ENCODE data around the gene MAPKAP1. TPM values are rescaled to one million over a fixed set of nuclear protein-coding genes. Genes with fewer than 3 reads are reported as not detected.

The MAPKAP1 gene
- polyA plus RNA-seq, 1 donor from 2014 or later = 57.5 TPM

DNA sequence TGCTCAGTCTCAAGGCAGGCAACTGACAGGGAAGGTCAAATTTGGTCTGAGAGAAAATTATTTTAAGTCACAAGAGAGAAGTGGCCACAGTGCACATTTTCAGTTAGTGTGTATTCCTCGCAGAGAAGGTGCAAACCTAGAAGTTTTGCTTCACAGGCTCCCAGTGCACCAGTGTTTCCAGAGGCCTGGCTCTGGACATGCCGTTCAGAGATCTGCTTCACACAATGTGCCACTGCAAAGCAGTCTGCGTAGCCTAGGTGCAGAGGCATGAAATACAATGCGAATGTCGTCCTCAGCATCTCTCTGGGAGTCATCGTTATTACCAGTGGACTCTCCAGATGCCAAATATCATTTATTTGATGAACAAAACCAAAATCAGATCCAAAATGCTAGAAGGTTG is 147.8 kb downstream of the MAPKAP1 start:
- Histone ChIP-seq H3K27me3 (ENCODE audit: insufficient read depth, low read depth, low read length) (no peaks in the 10 kb centered on the region), H3F3A (ENCODE audit: insufficient read depth, low read length, poor library complexity, severe bottlenecking) (no peaks in the 10 kb centered on the region), H3K9me2 (ENCODE audit: insufficient read depth, low read length) (no peaks in the 10 kb centered on the region), H4K20me1 (ENCODE audit: insufficient read depth) (no peaks in the 10 kb centered on the region), H3K4me2 (ENCODE audit: low read length) (no peak overlapping the region), H2AFZ (ENCODE audit: low read depth, low read length) (no peak overlapping the region), H3K9ac (ENCODE audit: low read length) (no peak overlapping the region), H3K27ac (ENCODE audit: low read length) (peak overlapping the region; percentile 28), H3K9me3 (ENCODE audit: low read length) (no peaks in the 10 kb centered on the region), H3K36me3 (ENCODE audit: insufficient read depth, low read length) (no peaks in the 10 kb centered on the region), H3K79me2 (replicated peaks; ENCODE audit: insufficient read depth, low read length) (no peaks in the 10 kb centered on the region), H3K4me3 (ENCODE audit: low read length) (no peak overlapping the region)
- TF ChIP-seq RAD21 (conservative IDR thresholded peaks at IDR 0.05) (no peak), SMC3 (conservative IDR thresholded peaks at IDR 0.05; ENCODE audit: poor library complexity) (no peak), MXI1 (conservative IDR thresholded peaks at IDR 0.05; ENCODE audit: poor library complexity, severe bottlenecking) (no peak), TAF1 (IDR thresholded peaks at IDR 0.05; ENCODE audit: low read depth) (no peak), CTCF (IDR thresholded peaks at IDR 0.05; ENCODE audit: poor library complexity, severe bottlenecking) (no peak), EP300 (conservative IDR thresholded peaks at IDR 0.05; ENCODE audit: poor library complexity, severe bottlenecking) (no peak), REST (IDR thresholded peaks at IDR 0.05; ENCODE audit: borderline replicate concordance) (no peak)

DNA sequence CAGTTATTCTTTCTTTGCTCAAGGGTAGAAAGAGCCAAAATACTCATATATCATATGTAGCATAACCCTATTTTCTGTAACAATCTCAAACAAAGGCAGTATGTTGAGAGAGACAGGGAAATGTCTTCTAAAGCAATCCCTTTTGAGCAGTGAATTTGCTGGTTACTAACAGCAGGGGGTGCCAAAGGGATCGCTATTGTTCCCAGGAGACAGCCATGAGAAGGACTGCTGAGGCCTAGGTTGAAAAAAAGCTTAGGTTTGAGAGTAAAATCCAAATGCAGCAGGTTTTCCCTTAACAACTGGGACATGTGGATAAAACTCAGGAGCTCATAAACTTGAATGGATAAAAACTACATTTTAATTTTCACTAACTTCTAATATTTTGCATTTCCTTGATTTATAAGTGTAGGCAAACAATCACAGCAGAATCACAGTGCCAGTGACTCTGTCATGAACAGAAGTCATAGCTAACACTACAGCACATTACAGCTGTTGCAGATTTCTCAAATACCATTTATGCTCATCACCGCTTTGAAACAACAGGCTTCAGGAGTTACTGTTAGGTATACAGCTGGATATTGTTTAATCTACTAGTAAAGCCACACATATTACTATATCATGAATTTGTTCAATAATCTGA is 148.4 kb downstream of the MAPKAP1 start:
- H3K9me3 ChIP-seq (ENCODE audit: low read length) = no peaks in the 10 kb centered on the region
- H3K4me3 ChIP-seq (ENCODE audit: low read length) = no peak overlapping the region
- H3K79me2 ChIP-seq (replicated peaks; ENCODE audit: insufficient read depth, low read length) = no peaks in the 10 kb centered on the region
- H3K36me3 ChIP-seq (ENCODE audit: insufficient read depth, low read length) = no peaks in the 10 kb centered on the region
- no peak overlapping the region for H3K9ac ChIP-seq (ENCODE audit: low read length)
- H3K27ac ChIP-seq (ENCODE audit: low read length) = peak overlapping the region; percentile 28
- no peak overlapping the region for H2AFZ ChIP-seq (ENCODE audit: low read depth, low read length)
- no peak overlapping the region for H3K4me2 ChIP-seq (ENCODE audit: low read length)
- no peaks in the 10 kb centered on the region for H3K27me3 ChIP-seq (ENCODE audit: insufficient read depth, low read depth, low read length)
- no peaks in the 10 kb centered on the region for H3F3A ChIP-seq (ENCODE audit: insufficient read depth, low read length, poor library complexity, severe bottlenecking)
- H4K20me1 ChIP-seq (ENCODE audit: insufficient read depth) = no peaks in the 10 kb centered on the region
- no peaks in the 10 kb centered on the region for H3K9me2 ChIP-seq (ENCODE audit: insufficient read depth, low read length)
- peak; percentile 88 for TF ChIP-seq SMC3 (conservative IDR thresholded peaks at IDR 0.05; ENCODE audit: poor library complexity)
- no peak for TF ChIP-seq TAF1 (IDR thresholded peaks at IDR 0.05; ENCODE audit: low read depth)
- TF ChIP-seq CTCF (IDR thresholded peaks at IDR 0.05; ENCODE audit: poor library complexity, severe bottlenecking) = peak; percentile 85
- TF ChIP-seq MXI1 (conservative IDR thresholded peaks at IDR 0.05; ENCODE audit: poor library complexity, severe bottlenecking) = no peak
- TF ChIP-seq REST (IDR thresholded peaks at IDR 0.05; ENCODE audit: borderline replicate concordance) = no peak
- peak; percentile 81 for TF ChIP-seq RAD21 (conservative IDR thresholded peaks at IDR 0.05)
- peak; percentile 9 for TF ChIP-seq POLR2AphosphoS5 (IDR thresholded peaks at IDR 0.05)
- TF ChIP-seq EZH2 (IDR thresholded peaks at IDR 0.05; ENCODE audit: borderline replicate concordance, insufficient read depth, low read length, poor library complexity, severe bottlenecking) = no peak
- no peak for TF ChIP-seq EP300 (conservative IDR thresholded peaks at IDR 0.05; ENCODE audit: poor library complexity, severe bottlenecking)
